ENCODE measurements around the gene GRIN2A.

GRCh38 chr16:10182222-10183053 lies at the start of gene GRIN2A:
- TF ChIP-seq CTCF (IDR thresholded peaks at IDR 0.05) (no peak), POLR2AphosphoS5 (IDR thresholded peaks at IDR 0.05) (no peak)
